Fibroblast of mammary gland (primary cell): ENCODE data around the gene MBL2.

Source experiments
- DNase-seq: peaks from one replicate; pipeline ENCODE4 v3.0.0-alpha.2; 2010; ENCODE audit warnings: low read depth
- H3K4me3 ChIP-seq: 2 replicates; pipeline ENCODE4 v1.5.1; 2011; ENCODE audit warnings: low read depth, mild to moderate bottlenecking, low read length, moderate library complexity; ENCODE audit not compliant: control insufficient read depth
- TF ChIP-seq, protein P1 (sequence below): conservative IDR thresholded peaks from 2 replicates; pipeline ENCODE4 v1.5.1; 2011; ENCODE audit warnings: low read depth, low read length, inconsistent platforms; ENCODE audit not compliant: control insufficient read depth, insufficient read depth

MBL2 gene

GRCh38 chr10:52780391-52781155 lies 8.0 kb upstream of the MBL2 start:
- TF ChIP-seq, protein P1, sequence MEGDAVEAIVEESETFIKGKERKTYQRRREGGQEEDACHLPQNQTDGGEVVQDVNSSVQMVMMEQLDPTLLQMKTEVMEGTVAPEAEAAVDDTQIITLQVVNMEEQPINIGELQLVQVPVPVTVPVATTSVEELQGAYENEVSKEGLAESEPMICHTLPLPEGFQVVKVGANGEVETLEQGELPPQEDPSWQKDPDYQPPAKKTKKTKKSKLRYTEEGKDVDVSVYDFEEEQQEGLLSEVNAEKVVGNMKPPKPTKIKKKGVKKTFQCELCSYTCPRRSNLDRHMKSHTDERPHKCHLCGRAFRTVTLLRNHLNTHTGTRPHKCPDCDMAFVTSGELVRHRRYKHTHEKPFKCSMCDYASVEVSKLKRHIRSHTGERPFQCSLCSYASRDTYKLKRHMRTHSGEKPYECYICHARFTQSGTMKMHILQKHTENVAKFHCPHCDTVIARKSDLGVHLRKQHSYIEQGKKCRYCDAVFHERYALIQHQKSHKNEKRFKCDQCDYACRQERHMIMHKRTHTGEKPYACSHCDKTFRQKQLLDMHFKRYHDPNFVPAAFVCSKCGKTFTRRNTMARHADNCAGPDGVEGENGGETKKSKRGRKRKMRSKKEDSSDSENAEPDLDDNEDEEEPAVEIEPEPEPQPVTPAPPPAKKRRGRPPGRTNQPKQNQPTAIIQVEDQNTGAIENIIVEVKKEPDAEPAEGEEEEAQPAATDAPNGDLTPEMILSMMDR: no peak
- DNase-seq: no peak
- no peak overlapping the region for H3K4me3 ChIP-seq

GRCh38 chr10:52779541-52780390 lies 7.2 kb upstream of the MBL2 start:
- peak; percentile 47 for DNase-seq
- TF ChIP-seq, protein P1: peak; percentile 93
- no peak overlapping the region for H3K4me3 ChIP-seq

- peak; percentile 18 for DNase-seq
- TF ChIP-seq, protein P1: peak; percentile 44
- H3K4me3 ChIP-seq: no peak overlapping the region
Observed at GRCh38 chr10:52778511-52779392, 6.2 kb upstream of the MBL2 start.

GRCh38 chr10:52777414-52777813 lies 4.8 kb upstream of the MBL2 start:
- no peak overlapping the region for H3K4me3 ChIP-seq
- no peak for DNase-seq
- TF ChIP-seq, protein P1: no peak

DNA sequence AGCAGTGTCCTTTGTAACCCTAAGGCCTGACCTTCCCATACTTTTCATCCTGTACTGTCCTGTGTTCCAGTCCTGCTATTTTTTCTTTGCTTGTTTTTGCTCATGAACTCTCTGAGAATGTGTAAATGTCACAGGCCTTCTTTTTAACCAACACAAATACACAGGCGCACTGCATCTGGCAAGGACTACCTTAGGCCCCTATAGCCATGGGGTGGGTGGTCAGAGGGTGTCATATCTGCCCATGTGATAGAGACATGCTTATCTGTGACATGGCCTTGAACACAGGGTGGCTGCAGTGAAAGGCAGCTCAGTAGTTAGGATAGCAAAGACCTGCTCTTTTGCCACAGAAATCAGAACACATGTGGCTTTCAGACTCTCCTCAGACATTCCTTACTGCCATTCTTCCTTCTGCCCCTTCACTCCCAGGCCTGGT lies 3.9 kb upstream of the MBL2 start:
- no peak overlapping the region for H3K4me3 ChIP-seq
- no peak for DNase-seq
- TF ChIP-seq, protein P1: no peak

DNA sequence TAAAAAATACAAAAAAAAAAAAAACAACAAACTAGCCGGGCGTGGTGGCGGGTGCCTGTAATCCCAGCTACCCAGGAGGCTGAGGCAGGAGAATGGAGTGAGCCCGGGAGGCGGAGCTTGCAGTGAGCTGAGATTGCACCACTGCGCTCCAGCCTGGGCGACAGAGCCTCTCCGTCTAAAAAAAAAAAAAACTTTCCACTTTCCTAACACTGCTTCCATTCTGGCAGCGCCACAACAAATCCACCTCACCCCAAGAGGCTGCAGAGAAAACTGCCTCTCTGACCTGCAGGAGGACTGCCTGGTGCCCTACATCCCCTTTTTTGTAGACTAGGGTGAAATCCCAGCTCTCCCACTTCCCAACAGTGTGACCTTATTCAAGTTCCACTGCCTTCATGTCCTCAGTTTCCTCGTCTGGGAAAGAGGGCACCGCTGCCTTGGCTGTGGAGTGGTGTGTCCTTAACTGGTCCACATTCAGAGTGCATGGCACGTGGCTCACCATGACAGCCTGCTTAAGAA lies 2.6 kb upstream of the MBL2 start:
- TF ChIP-seq, protein P1: no peak
- no peak for DNase-seq
- no peak overlapping the region for H3K4me3 ChIP-seq
